Hepatocyte (in vitro differentiated cells): ENCODE data around the gene FLOT2. TPM values are rescaled to one million over a fixed set of nuclear protein-coding genes. Genes with fewer than 3 reads are reported as not detected.

Experiments
- DNase-seq: peaks from one replicate; pipeline ENCODE4 v3.0.0-alpha.2; 2016; ENCODE audit warnings: low spot score
- H2AFZ ChIP-seq: fragments of 200-600 bp; sonication (generic); 2 replicates; pipeline ENCODE4 v1.6.0; 2016; ENCODE audit warnings: antibody characterized with exemption, mild to moderate bottlenecking
- H3K27ac ChIP-seq: fragments of 200-600 bp; sonication (generic); 2 replicates; pipeline ENCODE4 v1.5.1; 2016; ENCODE audit warnings: mild to moderate bottlenecking
- H3K27me3 ChIP-seq: fragments of 200-600 bp; sonication (generic); 2 replicates; pipeline ENCODE4 v1.6.1; 2016
- H3K36me3 ChIP-seq: fragments of 200-600 bp; sonication (generic); replicated peaks from 2 replicates; pipeline ENCODE4 v1.5.1; 2016; ENCODE audit warnings: low read depth; ENCODE audit not compliant: insufficient read depth
- H3K4me1 ChIP-seq: fragments of 200-600 bp; sonication (generic); 2 replicates; pipeline ENCODE4 v1.5.1; 2016; ENCODE audit warnings: mild to moderate bottlenecking, moderate library complexity; ENCODE audit not compliant: insufficient read depth
- H3K4me2 ChIP-seq: fragments of 200-600 bp; sonication (generic); 2 replicates; pipeline ENCODE4 v1.6.0; 2016
- H3K4me3 ChIP-seq: fragments of 200-600 bp; sonication (generic); 2 replicates; pipeline ENCODE4 v1.5.1; 2016; ENCODE audit warnings: mild to moderate bottlenecking
- H3K79me2 ChIP-seq: fragments of 200-600 bp; sonication (generic); 2 replicates; pipeline ENCODE4 v1.6.0; 2017; ENCODE audit warnings: mild to moderate bottlenecking
- H3K9me2 ChIP-seq: fragments of 200-600 bp; sonication (generic); replicated peaks from 2 replicates; pipeline ENCODE4 v1.6.0; 2017; ENCODE audit warnings: mild to moderate bottlenecking; ENCODE audit not compliant: insufficient read depth
- H3K9me3 ChIP-seq: fragments of 200-600 bp; sonication (generic); 2 replicates; pipeline ENCODE4 v1.5.1; 2016; ENCODE audit warnings: low read depth, mild to moderate bottlenecking
- H4K20me1 ChIP-seq: fragments of 200-600 bp; sonication (generic); 2 replicates; pipeline ENCODE4 v1.6.0; 2016; ENCODE audit warnings: mild to moderate bottlenecking; ENCODE audit not compliant: insufficient read depth, poor library complexity, severe bottlenecking
- EZH2 ChIP-seq: fragments of 200-600 bp; sonication (generic); IDR thresholded peaks from 2 replicates; pipeline ENCODE4 v1.6.1; 2016; ENCODE audit warnings: antibody characterized with exemption, mild to moderate bottlenecking, borderline replicate concordance
- EZH2phosphoT487 ChIP-seq: fragments of 200-600 bp; sonication (generic); IDR thresholded peaks from one replicate; pipeline ENCODE4 v1.6.1; 2018; ENCODE audit warnings: antibody characterized with exemption, mild to moderate bottlenecking, low read depth, moderate library complexity; ENCODE audit not compliant: unreplicated experiment, severe bottlenecking
- WGBS: methylation state at CpG from one replicate; pipeline ENCODE4 v1.1.6; 2016; ENCODE audit warnings: low lambda C conversion rate; ENCODE audit errors: missing lambda C conversion rate; 5-methylcytosine and 5-hydroxymethylcytosine counted together
- polyA plus RNA-seq: library from polyadenylated mRNA; unstranded; fragments of >200 nt; fragmentation: Nextera tagmentation; extraction: Ambion mirVana; gene quantifications from 2 replicates; pipeline ENCODE4 v1.2.1, GENCODE V29; 2016
- total RNA-seq: library from RNA; depleted of rRNA; stranded (reverse); fragments of >200 nt; gene quantifications from 2 replicates; pipeline ENCODE4 v1.2.3, GENCODE V29; 2014
- TF ChIP-seq, protein P1 (sequence below): fragments of 200-600 bp; sonication (generic); IDR thresholded peaks from 2 replicates; pipeline ENCODE4 v1.5.1; 2016; ENCODE audit warnings: antibody characterized with exemption, mild to moderate bottlenecking; ENCODE audit not compliant: poor library complexity

Gene FLOT2
- total and polyA plus RNA-seq, 2 experiments from 2014 or later: 42.0 to 64.0 TPM

DNA sequence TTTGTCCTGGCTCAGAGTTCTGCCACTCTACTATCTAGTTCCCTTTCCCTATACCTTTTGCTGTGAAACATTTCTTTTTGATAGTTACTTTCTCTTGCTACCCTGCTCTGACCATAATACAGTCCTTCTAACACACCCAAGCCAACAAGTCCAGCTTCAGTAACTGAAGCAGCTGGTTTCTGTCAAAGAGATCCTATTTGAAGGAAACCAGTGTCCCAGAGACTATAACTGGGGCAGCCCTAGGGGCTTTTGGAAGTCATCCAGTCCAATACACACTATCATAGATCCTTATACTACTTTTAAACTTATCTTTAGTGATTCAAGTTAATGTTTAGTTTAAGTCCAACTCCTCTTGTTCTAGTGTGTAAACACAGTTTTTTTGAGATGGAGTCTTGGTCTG lies 22.7 kb upstream of the FLOT2 start:
- H3K27ac ChIP-seq: no peak overlapping the region
- TF ChIP-seq EZH2phosphoT487: no peak
- H3K4me2 ChIP-seq: no peak overlapping the region
- no peaks in the 10 kb centered on the region for H3K9me3 ChIP-seq
- no peak overlapping the region for H3K4me3 ChIP-seq
- no peak overlapping the region for H2AFZ ChIP-seq
- peaks cover 28% of the 10 kb centered on the region for H3K79me2 ChIP-seq
- H3K36me3 ChIP-seq: no peaks in the 10 kb centered on the region
- H3K27me3 ChIP-seq: no peaks in the 10 kb centered on the region
- H4K20me1 ChIP-seq: peaks cover 11% of the 10 kb centered on the region
- no peaks in the 10 kb centered on the region for H3K9me2 ChIP-seq
- H3K4me1 ChIP-seq: no peaks in the 10 kb centered on the region
- DNase-seq: no peak

DNA sequence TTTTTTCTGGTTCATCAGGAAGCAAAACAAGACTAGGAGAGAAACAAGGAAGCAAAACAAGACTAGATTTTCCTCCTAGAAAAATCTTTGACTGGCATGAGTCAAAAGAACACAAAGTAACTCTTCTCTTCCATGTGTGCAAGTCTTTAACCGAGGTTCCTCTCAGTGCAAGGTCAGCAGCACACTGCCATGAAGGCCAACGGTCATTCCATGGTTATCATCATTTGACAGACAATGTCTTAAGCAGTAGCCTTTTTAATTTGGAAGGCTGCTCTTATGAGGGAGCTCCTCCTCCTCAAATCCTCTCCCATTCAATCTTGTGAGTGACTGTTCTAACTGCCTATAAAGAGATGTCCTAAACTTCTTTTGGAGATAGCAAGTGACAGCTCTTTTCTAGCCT lies 20.8 kb upstream of the FLOT2 start:
- Histone ChIP-seq H3K27me3 (no peaks in the 10 kb centered on the region), H3K4me1 (no peaks in the 10 kb centered on the region), H3K27ac (no peak overlapping the region), H2AFZ (no peak overlapping the region), H3K4me3 (no peak overlapping the region), H3K9me3 (no peaks in the 10 kb centered on the region), H3K4me2 (no peak overlapping the region), H3K79me2 (peaks cover 25% of the 10 kb centered on the region), H3K9me2 (no peaks in the 10 kb centered on the region), H3K36me3 (no peaks in the 10 kb centered on the region), H4K20me1 (peaks cover 11% of the 10 kb centered on the region)
- WGBS: 88% methylated on average over 2 of the region's 2 CpGs
- TF ChIP-seq, protein P1, sequence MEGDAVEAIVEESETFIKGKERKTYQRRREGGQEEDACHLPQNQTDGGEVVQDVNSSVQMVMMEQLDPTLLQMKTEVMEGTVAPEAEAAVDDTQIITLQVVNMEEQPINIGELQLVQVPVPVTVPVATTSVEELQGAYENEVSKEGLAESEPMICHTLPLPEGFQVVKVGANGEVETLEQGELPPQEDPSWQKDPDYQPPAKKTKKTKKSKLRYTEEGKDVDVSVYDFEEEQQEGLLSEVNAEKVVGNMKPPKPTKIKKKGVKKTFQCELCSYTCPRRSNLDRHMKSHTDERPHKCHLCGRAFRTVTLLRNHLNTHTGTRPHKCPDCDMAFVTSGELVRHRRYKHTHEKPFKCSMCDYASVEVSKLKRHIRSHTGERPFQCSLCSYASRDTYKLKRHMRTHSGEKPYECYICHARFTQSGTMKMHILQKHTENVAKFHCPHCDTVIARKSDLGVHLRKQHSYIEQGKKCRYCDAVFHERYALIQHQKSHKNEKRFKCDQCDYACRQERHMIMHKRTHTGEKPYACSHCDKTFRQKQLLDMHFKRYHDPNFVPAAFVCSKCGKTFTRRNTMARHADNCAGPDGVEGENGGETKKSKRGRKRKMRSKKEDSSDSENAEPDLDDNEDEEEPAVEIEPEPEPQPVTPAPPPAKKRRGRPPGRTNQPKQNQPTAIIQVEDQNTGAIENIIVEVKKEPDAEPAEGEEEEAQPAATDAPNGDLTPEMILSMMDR: no peak
- no peak for TF ChIP-seq EZH2
- TF ChIP-seq EZH2phosphoT487: no peak
- DNase-seq: no peak

DNA sequence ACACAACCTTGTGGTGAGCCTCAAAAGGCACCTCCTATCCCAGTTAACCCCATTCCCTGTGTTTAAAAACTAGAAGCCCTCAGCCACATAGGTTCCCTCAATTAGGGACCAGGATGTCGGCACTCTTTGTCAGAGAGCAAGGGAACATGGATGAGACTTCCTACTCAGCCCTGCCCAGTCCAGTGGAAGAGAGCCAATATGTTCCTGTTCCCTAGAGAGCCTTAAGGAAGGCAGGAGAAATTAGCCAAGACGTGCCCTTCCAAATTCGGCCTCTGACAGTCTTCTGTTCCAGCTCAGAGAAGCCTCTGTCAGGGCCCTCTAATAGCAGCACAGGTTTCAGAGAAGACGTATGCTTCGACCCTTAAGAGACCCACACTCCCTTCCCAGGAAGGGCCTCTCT lies 19.9 kb upstream of the FLOT2 start:
- Histone ChIP-seq H3K4me1 (peaks cover 2% of the 10 kb centered on the region), H3K9me3 (no peaks in the 10 kb centered on the region), H3K9me2 (no peaks in the 10 kb centered on the region), H4K20me1 (peaks cover 11% of the 10 kb centered on the region), H2AFZ (no peak overlapping the region), H3K27ac (no peak overlapping the region), H3K36me3 (no peaks in the 10 kb centered on the region), H3K27me3 (no peaks in the 10 kb centered on the region), H3K79me2 (peaks cover 19% of the 10 kb centered on the region), H3K4me2 (no peak overlapping the region), H3K4me3 (no peak overlapping the region)
- 91% methylated on average over 5 of the region's 5 CpGs for WGBS
- TF ChIP-seq EZH2phosphoT487: no peak
- TF ChIP-seq EZH2: no peak
- TF ChIP-seq, protein P1: no peak
- DNase-seq: no peak

DNA sequence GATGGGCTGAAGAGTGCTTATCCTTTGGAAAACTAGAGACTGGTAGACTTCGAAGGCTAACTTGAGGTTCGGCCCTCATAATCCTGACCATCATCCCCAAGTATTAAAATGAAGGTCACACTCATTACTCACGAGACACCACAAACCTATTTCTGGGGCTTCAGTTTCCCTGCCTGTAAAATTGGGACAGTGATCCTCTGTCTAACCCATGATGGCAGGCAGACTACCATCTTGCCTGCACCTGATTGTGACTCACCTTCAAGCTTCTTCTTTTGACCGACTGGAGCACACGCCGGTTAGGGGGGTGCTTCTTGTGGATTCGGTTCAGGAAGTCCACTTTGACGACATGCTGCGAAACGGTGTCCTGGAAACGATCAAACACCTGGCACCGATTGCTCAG lies 19.5 kb upstream of the FLOT2 start:
- no peak overlapping the region for H2AFZ ChIP-seq
- no peak for DNase-seq
- peaks cover 15% of the 10 kb centered on the region for H3K79me2 ChIP-seq
- no peak overlapping the region for H3K4me2 ChIP-seq
- H3K27ac ChIP-seq: no peak overlapping the region
- peaks cover 4% of the 10 kb centered on the region for H3K36me3 ChIP-seq
- H3K4me3 ChIP-seq: no peak overlapping the region
- 99% methylated on average over 12 of the region's 12 CpGs for WGBS
- no peaks in the 10 kb centered on the region for H3K27me3 ChIP-seq
- TF ChIP-seq, protein P1: no peak
- TF ChIP-seq EZH2 (no peak), EZH2phosphoT487 (no peak)
- no peaks in the 10 kb centered on the region for H3K9me2 ChIP-seq
- peaks cover 10% of the 10 kb centered on the region for H4K20me1 ChIP-seq
- peaks cover 4% of the 10 kb centered on the region for H3K4me1 ChIP-seq
- no peaks in the 10 kb centered on the region for H3K9me3 ChIP-seq
